ENCODE measurements around the gene HSFX4. TPM values are rescaled to one million over a fixed set of nuclear protein-coding genes. Genes with fewer than 3 reads are reported as not detected.

The HSFX4 gene
- total and polyA plus RNA-seq, 2 donors (not counting 3 experiments of a cell fraction or from before 2014, with no cell fraction given) = not detected

DNA sequence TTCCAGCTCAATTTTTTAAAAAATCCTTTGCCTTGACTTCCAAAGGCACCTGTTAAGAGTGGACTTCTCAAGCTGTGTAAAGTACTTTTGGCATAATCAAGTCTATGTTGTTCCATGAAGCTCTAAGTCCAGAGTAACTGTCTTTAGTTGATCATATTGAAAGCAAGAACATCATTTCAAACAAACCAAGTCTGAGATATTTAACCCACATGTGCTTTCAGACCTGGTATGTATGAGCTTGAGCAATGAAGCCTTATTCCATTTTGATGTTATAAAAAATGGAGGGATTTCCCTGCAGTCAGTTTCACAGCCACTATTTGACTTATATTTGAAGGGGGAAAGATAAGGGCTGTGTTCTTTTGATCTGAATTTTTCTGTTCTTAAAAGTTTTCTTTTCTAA, 32.6 kb downstream of the HSFX4 start:
- intact Hi-C loops (cut with micrococcal nuclease) (loop anchor here (2.0 to 10.0 kb wide), 5 partner anchors 75 to 719 kb away; no protein-coding TSS in a partner anchor), dilution Hi-C loops (cut with MboI; ENCODE audit: extremely low pct_ligation_motif_present, low sequenced_read_pairs) (no loop called here)
- TF ChIP-seq, protein P1, sequence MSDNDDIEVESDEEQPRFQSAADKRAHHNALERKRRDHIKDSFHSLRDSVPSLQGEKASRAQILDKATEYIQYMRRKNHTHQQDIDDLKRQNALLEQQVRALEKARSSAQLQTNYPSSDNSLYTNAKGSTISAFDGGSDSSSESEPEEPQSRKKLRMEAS (IDR thresholded peaks at IDR 0.05; ENCODE audit: insufficient read depth, insufficient read length) = no peak
- TF ChIP-seq JUN (IDR thresholded peaks at IDR 0.05; ENCODE audit: borderline replicate concordance, insufficient read depth, insufficient read length, low read depth) (no peak), EZH2 (IDR thresholded peaks at IDR 0.05; ENCODE audit: borderline replicate concordance, low read depth, low read length, severe bottlenecking) (no peak), POLR2A (IDR thresholded peaks at IDR 0.05; ENCODE audit: low read depth, low read length) (no peak), POLR2AphosphoS5 (IDR thresholded peaks at IDR 0.05; ENCODE audit: insufficient read depth, low read depth, low read length) (no peak), FOS (IDR thresholded peaks at IDR 0.05; ENCODE audit: borderline replicate concordance, insufficient read depth, low read length) (no peak), MYC (IDR thresholded peaks at IDR 0.05; ENCODE audit: low read depth, low read length) (no peak), GATA2 (IDR thresholded peaks at IDR 0.05; ENCODE audit: insufficient read depth, insufficient read length, low read depth, low read length) (no peak)
- TF ChIP-seq, protein P2, sequence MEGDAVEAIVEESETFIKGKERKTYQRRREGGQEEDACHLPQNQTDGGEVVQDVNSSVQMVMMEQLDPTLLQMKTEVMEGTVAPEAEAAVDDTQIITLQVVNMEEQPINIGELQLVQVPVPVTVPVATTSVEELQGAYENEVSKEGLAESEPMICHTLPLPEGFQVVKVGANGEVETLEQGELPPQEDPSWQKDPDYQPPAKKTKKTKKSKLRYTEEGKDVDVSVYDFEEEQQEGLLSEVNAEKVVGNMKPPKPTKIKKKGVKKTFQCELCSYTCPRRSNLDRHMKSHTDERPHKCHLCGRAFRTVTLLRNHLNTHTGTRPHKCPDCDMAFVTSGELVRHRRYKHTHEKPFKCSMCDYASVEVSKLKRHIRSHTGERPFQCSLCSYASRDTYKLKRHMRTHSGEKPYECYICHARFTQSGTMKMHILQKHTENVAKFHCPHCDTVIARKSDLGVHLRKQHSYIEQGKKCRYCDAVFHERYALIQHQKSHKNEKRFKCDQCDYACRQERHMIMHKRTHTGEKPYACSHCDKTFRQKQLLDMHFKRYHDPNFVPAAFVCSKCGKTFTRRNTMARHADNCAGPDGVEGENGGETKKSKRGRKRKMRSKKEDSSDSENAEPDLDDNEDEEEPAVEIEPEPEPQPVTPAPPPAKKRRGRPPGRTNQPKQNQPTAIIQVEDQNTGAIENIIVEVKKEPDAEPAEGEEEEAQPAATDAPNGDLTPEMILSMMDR (IDR thresholded peaks at IDR 0.05; ENCODE audit: extremely low read depth in 1 of 2, insufficient read depth in 1 of 2, low read depth in 1 of 2, low read length in 2 of 2) = no peak
- no peak for DNase-seq (ENCODE audit: low read depth, low spot score)
- Histone ChIP-seq H3K36me3 (ENCODE audit: control insufficient read depth in 2 of 2, extremely low read depth in 1 of 2, insufficient read depth in 2 of 2, low read length in 2 of 2) (no peaks in the 10 kb centered on the region), H3K9me3 (replicated peaks; ENCODE audit: control insufficient read depth, insufficient read depth, low read length) (no peaks in the 10 kb centered on the region), H4K20me1 (replicated peaks; ENCODE audit: control insufficient read depth, extremely low read depth, insufficient read depth, low read length) (no peaks in the 10 kb centered on the region), H3K9me1 (replicated peaks; ENCODE audit: control insufficient read depth, extremely low read depth, insufficient read depth, low read length) (no peaks in the 10 kb centered on the region), H3K27ac (ENCODE audit: insufficient read depth, low read depth, low read length) (no peak overlapping the region), H3K27me3 (ENCODE audit: control insufficient read depth in 2 of 2, insufficient read depth in 2 of 2, low read length in 2 of 2) (no peaks in the 10 kb centered on the region), H3K4me2 (ENCODE audit: insufficient read depth, low read length) (no peak overlapping the region), H3K4me3 (replicated peaks in 1 of 3; ENCODE audit: insufficient read depth in 1 of 3, low read depth in 1 of 3, low read length in 3 of 3) (no peak overlapping the region), H3K9ac (replicated peaks; ENCODE audit: extremely low read depth, insufficient read depth, low read length) (no peak overlapping the region), H3K79me2 (ENCODE audit: control insufficient read depth, insufficient read depth, low read length) (no peaks in the 10 kb centered on the region), H2AFZ (ENCODE audit: low read depth, low read length) (no peak overlapping the region), H3K4me1 (ENCODE audit: control insufficient read depth, extremely low read depth, insufficient read depth, low read length) (no peaks in the 10 kb centered on the region)
- POLR2A ChIA-PET = no interaction called here
- no TSS peak for BruUV-seq (replicated peaks)
- FAIRE-seq = no peak
- CTCF ChIA-PET = interaction anchor here (0.7 to 1.4 kb wide), 8 partner anchors 12 to 625 kb away, joined by 3 to 6 read pairs (median 4); no protein-coding TSS in a partner anchor

All from endothelial cell of umbilical vein (primary cell).